ENCODE results near the gene PRODH2.

The PRODH2 gene

GRCh38 chr19:35812220-35813042 lies at the start of gene PRODH2:
Gene PRODH2 (minus strand): TSS chr19:35812845. CDS start chr19:35812805, 40 bp downstream.
- no peak within 1 kb of the TSS for H3K4me3 ChIP-seq (ENCODE audit: low read length)
- no peaks in the 10 kb centered on the region for H3K9me3 ChIP-seq (ENCODE audit: low read length)
- no peaks in the 10 kb centered on the region for H3K4me1 ChIP-seq (ENCODE audit: insufficient read depth, low read length)
- H2AFZ ChIP-seq (ENCODE audit: low read depth, low read length) = no peak within 1 kb of the TSS
- H3K27me3 ChIP-seq (ENCODE audit: insufficient read depth, low read length) = peaks cover 4% of the 10 kb centered on the region
- no peaks in the 10 kb centered on the region for H3K36me3 ChIP-seq (ENCODE audit: insufficient read depth, low read length)

- no peaks in the 10 kb centered on the region for H3K36me3 ChIP-seq (ENCODE audit: insufficient read depth, low read length)
- H3K27me3 ChIP-seq (ENCODE audit: insufficient read depth, low read length) = no peaks in the 10 kb centered on the region
- H3K4me1 ChIP-seq (ENCODE audit: insufficient read depth, low read length) = peaks cover 17% of the 10 kb centered on the region
- H2AFZ ChIP-seq (ENCODE audit: low read depth, low read length) = no peak overlapping the region
- H3K4me3 ChIP-seq (ENCODE audit: low read length) = no peak overlapping the region
- H3K9me3 ChIP-seq (ENCODE audit: low read length) = no peaks in the 10 kb centered on the region
These were observed 49.1 kb upstream of the PRODH2 start for GRCh38 chr19:35861640-35862160.

- Histone ChIP-seq H3K36me3 (ENCODE audit: insufficient read depth, low read length) (no peaks in the 10 kb centered on the region), H3K27me3 (ENCODE audit: insufficient read depth, low read length) (no peaks in the 10 kb centered on the region), H3K4me1 (ENCODE audit: insufficient read depth, low read length) (peaks cover 18% of the 10 kb centered on the region), H2AFZ (ENCODE audit: low read depth, low read length) (no peak overlapping the region), H3K4me3 (ENCODE audit: low read length) (no peak overlapping the region), H3K9me3 (ENCODE audit: low read length) (no peaks in the 10 kb centered on the region)
These were observed 48.4 kb upstream of the PRODH2 start for GRCh38 chr19:35860818-35861639.

- Histone ChIP-seq H3K27me3 (ENCODE audit: insufficient read depth, low read length) (no peaks in the 10 kb centered on the region), H2AFZ (ENCODE audit: low read depth, low read length) (no peak overlapping the region), H3K4me3 (ENCODE audit: low read length) (no peak overlapping the region), H3K9me3 (ENCODE audit: low read length) (no peaks in the 10 kb centered on the region), H3K36me3 (ENCODE audit: insufficient read depth, low read length) (no peaks in the 10 kb centered on the region), H3K4me1 (ENCODE audit: insufficient read depth, low read length) (peaks cover 24% of the 10 kb centered on the region)
These were observed 47.8 kb upstream of the PRODH2 start for GRCh38 chr19:35860436-35860817.

- Histone ChIP-seq H3K27me3 (ENCODE audit: insufficient read depth, low read length) (no peaks in the 10 kb centered on the region), H3K9me3 (ENCODE audit: low read length) (no peaks in the 10 kb centered on the region), H2AFZ (ENCODE audit: low read depth, low read length) (no peak overlapping the region), H3K36me3 (ENCODE audit: insufficient read depth, low read length) (no peaks in the 10 kb centered on the region), H3K4me1 (ENCODE audit: insufficient read depth, low read length) (peaks cover 33% of the 10 kb centered on the region), H3K4me3 (ENCODE audit: low read length) (no peak overlapping the region)
These were observed 46.8 kb upstream of the PRODH2 start for GRCh38 chr19:35859414-35859813.

GRCh38 chr19:35858311-35858710 lies 45.7 kb upstream of the PRODH2 start:
- Histone ChIP-seq H3K9me3 (ENCODE audit: low read length) (no peaks in the 10 kb centered on the region), H2AFZ (ENCODE audit: low read depth, low read length) (no peak overlapping the region), H3K36me3 (ENCODE audit: insufficient read depth, low read length) (no peaks in the 10 kb centered on the region), H3K27me3 (ENCODE audit: insufficient read depth, low read length) (no peaks in the 10 kb centered on the region), H3K4me3 (ENCODE audit: low read length) (no peak overlapping the region), H3K4me1 (ENCODE audit: insufficient read depth, low read length) (peaks cover 33% of the 10 kb centered on the region)

- Histone ChIP-seq H3K4me1 (ENCODE audit: insufficient read depth, low read length) (peaks cover 38% of the 10 kb centered on the region), H3K27me3 (ENCODE audit: insufficient read depth, low read length) (peaks cover under 1% of the 10 kb centered on the region), H2AFZ (ENCODE audit: low read depth, low read length) (peak within 1 kb of the TSS; percentile 59), H3K4me3 (ENCODE audit: low read length) (peak within 1 kb of the TSS; percentile 70), H3K9me3 (ENCODE audit: low read length) (no peaks in the 10 kb centered on the region), H3K36me3 (ENCODE audit: insufficient read depth, low read length) (no peaks in the 10 kb centered on the region)
These were observed 44.0 kb upstream of the PRODH2 start, which contains the start of gene KIRREL2 for GRCh38 chr19:35856546-35857149. Gene KIRREL2 (plus strand): TSS chr19:35856911. CDS start chr19:35857120, 209 bp downstream.

- Histone ChIP-seq H3K9me3 (ENCODE audit: low read length) (no peaks in the 10 kb centered on the region), H3K4me3 (ENCODE audit: low read length) (no peak overlapping the region), H2AFZ (ENCODE audit: low read depth, low read length) (no peak overlapping the region), H3K36me3 (ENCODE audit: insufficient read depth, low read length) (no peaks in the 10 kb centered on the region), H3K27me3 (ENCODE audit: insufficient read depth, low read length) (peaks cover 23% of the 10 kb centered on the region), H3K4me1 (ENCODE audit: insufficient read depth, low read length) (peaks cover 30% of the 10 kb centered on the region)
These were observed 40.6 kb upstream of the PRODH2 start for GRCh38 chr19:35853038-35853756.

- Histone ChIP-seq H3K27me3 (ENCODE audit: insufficient read depth, low read length) (peaks cover 26% of the 10 kb centered on the region), H2AFZ (ENCODE audit: low read depth, low read length) (no peak within 1 kb of the TSS), H3K4me1 (ENCODE audit: insufficient read depth, low read length) (peaks cover 25% of the 10 kb centered on the region), H3K4me3 (ENCODE audit: low read length) (no peak within 1 kb of the TSS), H3K36me3 (ENCODE audit: insufficient read depth, low read length) (no peaks in the 10 kb centered on the region), H3K9me3 (ENCODE audit: low read length) (no peaks in the 10 kb centered on the region)
These were observed 39.6 kb upstream of the PRODH2 start, which contains the start of gene NPHS1 for GRCh38 chr19:35852029-35852780. Gene NPHS1 (minus strand): TSS chr19:35852504. CDS start chr19:35851837, 667 bp downstream.

- H2AFZ ChIP-seq (ENCODE audit: low read depth, low read length) = no peak overlapping the region
- peaks cover 20% of the 10 kb centered on the region for H3K4me1 ChIP-seq (ENCODE audit: insufficient read depth, low read length)
- no peaks in the 10 kb centered on the region for H3K9me3 ChIP-seq (ENCODE audit: low read length)
- peaks cover 31% of the 10 kb centered on the region for H3K27me3 ChIP-seq (ENCODE audit: insufficient read depth, low read length)
- H3K36me3 ChIP-seq (ENCODE audit: insufficient read depth, low read length) = no peaks in the 10 kb centered on the region
- H3K4me3 ChIP-seq (ENCODE audit: low read length) = no peak overlapping the region
These were observed 38.8 kb upstream of the PRODH2 start for GRCh38 chr19:35851213-35852028.

GRCh38 chr19:35848919-35849505 lies 36.4 kb upstream of the PRODH2 start:
- no peaks in the 10 kb centered on the region for H3K36me3 ChIP-seq (ENCODE audit: insufficient read depth, low read length)

More at GRCh38 chr19:35848919-35849505, 36.4 kb upstream of the PRODH2 start:
- peaks cover 55% of the 10 kb centered on the region for H3K27me3 ChIP-seq (ENCODE audit: insufficient read depth, low read length)
- no peaks in the 10 kb centered on the region for H3K9me3 ChIP-seq (ENCODE audit: low read length)
- H3K4me3 ChIP-seq (ENCODE audit: low read length) = no peak overlapping the region
- H2AFZ ChIP-seq (ENCODE audit: low read depth, low read length) = no peak overlapping the region
- H3K4me1 ChIP-seq (ENCODE audit: insufficient read depth, low read length) = peaks cover 13% of the 10 kb centered on the region

Measured in neuron (in vitro differentiated cells).